Fibroblast of mammary gland (primary cell): Measurements from ENCODE around the gene NTM.

Experiments used
- DNase-seq: peaks from one replicate; pipeline ENCODE4 v3.0.0-alpha.2; 2010; ENCODE audit warnings: low read depth
- H3K4me3 ChIP-seq: 2 replicates; pipeline ENCODE4 v1.5.1; 2011; ENCODE audit warnings: low read depth, mild to moderate bottlenecking, low read length, moderate library complexity; ENCODE audit not compliant: control insufficient read depth
- CTCF ChIP-seq: conservative IDR thresholded peaks from 2 replicates; pipeline ENCODE4 v1.5.1; 2011; ENCODE audit warnings: low read depth, low read length, inconsistent platforms; ENCODE audit not compliant: control insufficient read depth, insufficient read depth

The NTM gene

GRCh38 chr11:132037956-132038355 is 667.5 kb downstream of the NTM start:
- TF ChIP-seq CTCF = no peak
- no peak overlapping the region for H3K4me3 ChIP-seq
- DNase-seq = no peak

GRCh38 chr11:132039521-132039920 is 669.1 kb downstream of the NTM start:
- TF ChIP-seq CTCF = no peak
- no peak for DNase-seq
- no peak overlapping the region for H3K4me3 ChIP-seq

DNA sequence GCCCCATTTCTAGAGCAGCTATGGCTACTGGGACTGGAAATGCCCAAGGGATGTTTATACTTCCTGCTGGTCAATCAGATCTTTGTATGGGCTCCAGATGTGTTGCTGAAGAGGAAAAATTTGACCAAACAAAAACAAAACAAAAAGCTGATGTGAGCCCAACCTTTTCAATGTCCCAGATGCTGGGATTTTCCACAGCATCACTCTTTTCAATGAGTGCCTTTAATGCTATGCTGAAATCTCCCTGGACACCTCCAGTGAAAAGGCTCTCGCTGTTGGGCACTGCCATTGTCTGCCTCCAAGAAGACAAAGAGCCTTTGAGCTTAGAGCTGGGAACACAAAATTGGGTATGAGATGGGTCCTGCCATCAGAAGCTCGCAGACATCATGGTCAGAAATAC is 671.9 kb downstream of the NTM start:
- no peak for TF ChIP-seq CTCF
- no peak overlapping the region for H3K4me3 ChIP-seq
- DNase-seq = no peak

GRCh38 chr11:132043714-132044113 is 673.3 kb downstream of the NTM start:
- H3K4me3 ChIP-seq = no peak overlapping the region
- TF ChIP-seq CTCF = no peak
- no peak for DNase-seq

GRCh38 chr11:132045107-132045506 is 674.7 kb downstream of the NTM start:
- H3K4me3 ChIP-seq = no peak overlapping the region
- DNase-seq = no peak
- no peak for TF ChIP-seq CTCF

- H3K4me3 ChIP-seq = no peak overlapping the region
- DNase-seq = no peak
- no peak for TF ChIP-seq CTCF
These were observed 676.0 kb downstream of the NTM start for GRCh38 chr11:132046288-132046865.

DNA sequence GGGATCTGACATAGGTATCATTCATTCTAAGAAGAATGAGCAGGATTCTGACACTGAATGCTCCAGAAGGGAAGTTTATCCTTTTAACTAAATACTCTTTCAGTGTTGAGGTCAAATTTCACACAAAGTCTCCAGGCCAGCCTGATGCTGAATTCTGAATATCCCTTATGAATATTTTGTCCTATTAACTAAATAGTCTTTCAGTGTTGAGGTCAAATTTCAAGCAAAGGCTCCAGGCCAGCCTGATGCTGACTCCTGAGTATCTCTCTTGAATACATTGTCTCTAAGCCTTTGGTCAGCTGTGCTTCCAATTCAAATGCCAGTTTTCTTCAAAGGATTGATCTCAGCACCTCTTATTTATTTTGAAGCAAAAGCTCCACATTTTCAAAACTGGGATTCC is 676.8 kb downstream of the NTM start:
- no peak for TF ChIP-seq CTCF
- no peak for DNase-seq
- no peak overlapping the region for H3K4me3 ChIP-seq
